ENCODE results near the gene MRPL28.
"Not testable (repeated sequence)": the region's sequence is repeated elsewhere in the genome, so short reads cannot be mapped to it uniquely, and the experiment has no call there.

MRPL28 gene

DNA sequence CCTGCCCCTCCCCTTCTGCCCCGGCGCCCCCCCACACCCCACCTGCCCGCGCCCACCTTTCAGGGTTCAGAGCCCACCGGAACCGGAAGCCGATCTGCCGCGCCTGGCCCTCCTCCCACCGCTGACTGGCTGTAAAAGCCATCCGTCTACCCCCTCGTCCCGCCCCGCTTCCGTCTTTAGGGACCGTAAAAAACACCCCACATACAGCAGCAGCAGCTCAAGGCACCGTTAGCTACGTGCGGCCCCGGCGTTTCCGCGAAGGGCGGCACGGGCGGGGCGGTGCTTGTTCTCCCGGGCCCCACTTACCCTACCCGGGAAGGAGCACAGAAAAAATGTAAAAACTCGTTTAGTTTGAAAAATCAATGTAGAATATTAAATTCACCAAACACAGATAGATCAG is at the start of gene MRPL28:
Gene MRPL28 (minus strand): TSS at position 96 of the 400 bp plus-strand sequence. CDS start 320 bp downstream, outside the sequence.
- peak within 1 kb of the TSS; percentile 67 for H3K4me2 ChIP-seq (ENCODE audit: low read length)
- no peaks in the 10 kb centered on the region for H3K27me3 ChIP-seq (ENCODE audit: control insufficient read depth, insufficient read depth, low read length)
- H2AFZ ChIP-seq = peak within 1 kb of the TSS; percentile 65
- H3K79me2 ChIP-seq = no peaks in the 10 kb centered on the region
- peaks cover 9% of the 10 kb centered on the region for H3K4me1 ChIP-seq
- H3K4me3 ChIP-seq (ENCODE audit: low read depth, low read length) = peak within 1 kb of the TSS; percentile 26
- TF ChIP-seq CTCF (IDR thresholded peaks at IDR 0.05) = no peak
- H3K9ac ChIP-seq = no peak within 1 kb of the TSS
- H3K27ac ChIP-seq = peak within 1 kb of the TSS; percentile 42
- H3K9me3 ChIP-seq (ENCODE audit: control insufficient read depth, low read length) = no peaks in the 10 kb centered on the region
- no peaks in the 10 kb centered on the region for H3K36me3 ChIP-seq (ENCODE audit: control insufficient read depth, insufficient read depth, low read length)

DNA sequence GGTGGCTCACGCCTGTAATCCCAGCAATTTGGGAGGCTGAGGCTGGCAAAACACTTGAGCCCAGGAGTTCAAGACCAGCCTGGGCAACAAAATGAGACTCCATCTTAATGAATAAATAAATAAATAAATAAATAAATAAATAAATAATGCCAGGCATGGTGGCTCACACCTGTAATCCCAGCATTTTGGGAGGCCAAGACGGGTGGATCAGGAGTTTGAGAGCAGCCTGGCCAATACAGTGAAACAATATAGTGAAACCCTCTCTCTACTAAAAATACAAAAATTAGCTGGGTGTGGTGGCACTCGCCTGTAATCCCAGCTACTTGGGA is 44.8 kb upstream of the MRPL28 start:
- H3K27ac ChIP-seq; H3K27me3 ChIP-seq (ENCODE audit: control insufficient read depth, insufficient read depth, low read length); H3K36me3 ChIP-seq (ENCODE audit: control insufficient read depth, insufficient read depth, low read length); H3K4me3 ChIP-seq (ENCODE audit: low read depth, low read length); H3K9ac ChIP-seq; H2AFZ ChIP-seq; H3K9me3 ChIP-seq (ENCODE audit: control insufficient read depth, low read length); H3K4me1 ChIP-seq; H3K79me2 ChIP-seq; H3K4me2 ChIP-seq (ENCODE audit: low read length): not testable (repeated sequence)

DNA sequence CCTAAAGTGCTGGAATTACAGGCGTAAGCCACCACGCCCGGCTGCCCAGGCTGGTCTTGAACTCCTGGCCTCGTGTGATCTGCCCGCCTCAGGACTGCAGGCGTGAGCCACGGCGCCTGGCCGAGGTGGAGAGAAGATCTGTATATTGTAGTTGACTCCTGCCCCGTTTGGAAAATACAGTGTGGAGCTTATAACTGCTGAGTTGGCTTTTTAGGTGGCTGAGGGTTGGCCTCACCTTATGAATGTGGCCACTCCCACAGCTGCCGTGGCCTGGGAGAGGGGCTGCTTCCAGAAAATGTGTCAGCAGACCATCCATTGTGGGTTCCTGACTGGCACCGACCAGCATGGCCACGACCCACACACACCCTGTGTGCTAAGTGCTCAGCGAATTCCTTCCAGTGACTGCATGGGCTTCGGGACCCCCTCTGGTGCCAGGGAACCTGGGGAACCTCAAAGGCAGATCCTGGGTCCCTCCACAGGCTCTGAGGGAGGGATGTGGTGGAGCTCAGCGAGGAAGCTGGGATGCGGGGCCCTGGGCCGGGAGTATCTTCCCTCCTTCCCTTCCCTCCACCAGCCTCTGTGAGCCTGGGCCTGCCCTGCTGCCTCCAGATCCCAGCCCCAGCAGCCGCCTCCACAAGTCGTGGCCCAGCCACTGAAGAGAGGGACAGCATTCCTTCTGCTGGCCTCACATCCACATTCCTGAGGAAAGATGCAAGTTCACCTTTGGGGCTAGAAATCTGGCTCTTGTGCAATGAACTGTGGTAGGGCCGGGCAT is 44.2 kb upstream of the MRPL28 start:
- no peaks in the 10 kb centered on the region for H3K79me2 ChIP-seq
- no peak overlapping the region for H2AFZ ChIP-seq
- peaks cover 2% of the 10 kb centered on the region for H3K4me1 ChIP-seq
- H3K36me3 ChIP-seq (ENCODE audit: control insufficient read depth, insufficient read depth, low read length) = no peaks in the 10 kb centered on the region
- TF ChIP-seq CTCF (IDR thresholded peaks at IDR 0.05) = no peak
- H3K4me2 ChIP-seq (ENCODE audit: low read length) = no peak overlapping the region
- H3K9me3 ChIP-seq (ENCODE audit: control insufficient read depth, low read length) = no peaks in the 10 kb centered on the region
- no peak overlapping the region for H3K9ac ChIP-seq
- no peaks in the 10 kb centered on the region for H3K27me3 ChIP-seq (ENCODE audit: control insufficient read depth, insufficient read depth, low read length)
- H3K4me3 ChIP-seq (ENCODE audit: low read depth, low read length) = no peak overlapping the region
- H3K27ac ChIP-seq = no peak overlapping the region

- Histone ChIP-seq H2AFZ (no peak overlapping the region), H3K27ac (no peak overlapping the region), H3K36me3 (ENCODE audit: control insufficient read depth, insufficient read depth, low read length) (no peaks in the 10 kb centered on the region), H3K79me2 (no peaks in the 10 kb centered on the region), H3K9me3 (ENCODE audit: control insufficient read depth, low read length) (no peaks in the 10 kb centered on the region), H3K27me3 (ENCODE audit: control insufficient read depth, insufficient read depth, low read length) (no peaks in the 10 kb centered on the region), H3K4me3 (ENCODE audit: low read depth, low read length) (no peak overlapping the region), H3K4me2 (ENCODE audit: low read length) (no peak overlapping the region), H3K4me1 (peaks cover 2% of the 10 kb centered on the region), H3K9ac (no peak overlapping the region)
- no peak for TF ChIP-seq CTCF (IDR thresholded peaks at IDR 0.05)
Observed at GRCh38 chr16:411576-412265, 41.4 kb upstream of the MRPL28 start.

GRCh38 chr16:410516-411178 is 40.3 kb upstream of the MRPL28 start:
- Histone ChIP-seq H3K9me3 (ENCODE audit: control insufficient read depth, low read length) (no peaks in the 10 kb centered on the region), H3K4me3 (ENCODE audit: low read depth, low read length) (no peak overlapping the region), H3K36me3 (ENCODE audit: control insufficient read depth, insufficient read depth, low read length) (no peaks in the 10 kb centered on the region), H3K27me3 (ENCODE audit: control insufficient read depth, insufficient read depth, low read length) (no peaks in the 10 kb centered on the region), H3K4me1 (peaks cover 2% of the 10 kb centered on the region), H3K4me2 (ENCODE audit: low read length) (no peak overlapping the region), H3K9ac (no peak overlapping the region), H2AFZ (no peak overlapping the region), H3K27ac (no peak overlapping the region), H3K79me2 (no peaks in the 10 kb centered on the region)
- TF ChIP-seq CTCF (IDR thresholded peaks at IDR 0.05) = no peak
